GM12864 (cell line): ENCODE data around the gene GOLGA6C.
"Not testable (repeated sequence)": the region's sequence is repeated elsewhere in the genome, so short reads cannot be mapped to it uniquely, and the experiment has no call there.

ENCODE experiments used
- DNase-seq: peaks from one replicate; pipeline ENCODE4 v3.0.0-alpha.2; 2011; ENCODE audit warnings: low read depth
- H3K4me3 ChIP-seq: 2 replicates; pipeline ENCODE4 v1.5.1; 2011; ENCODE audit warnings: mild to moderate bottlenecking, low read depth, low read length, control low read depth
- TF ChIP-seq, protein P1 (sequence below): IDR thresholded peaks from 2 replicates; pipeline ENCODE4 v1.5.1; 2011; ENCODE audit warnings: low read depth, mild to moderate bottlenecking, moderate library complexity, low read length, control low read depth, inconsistent platforms; ENCODE audit errors: missing control alignments

Gene GOLGA6C

DNA sequence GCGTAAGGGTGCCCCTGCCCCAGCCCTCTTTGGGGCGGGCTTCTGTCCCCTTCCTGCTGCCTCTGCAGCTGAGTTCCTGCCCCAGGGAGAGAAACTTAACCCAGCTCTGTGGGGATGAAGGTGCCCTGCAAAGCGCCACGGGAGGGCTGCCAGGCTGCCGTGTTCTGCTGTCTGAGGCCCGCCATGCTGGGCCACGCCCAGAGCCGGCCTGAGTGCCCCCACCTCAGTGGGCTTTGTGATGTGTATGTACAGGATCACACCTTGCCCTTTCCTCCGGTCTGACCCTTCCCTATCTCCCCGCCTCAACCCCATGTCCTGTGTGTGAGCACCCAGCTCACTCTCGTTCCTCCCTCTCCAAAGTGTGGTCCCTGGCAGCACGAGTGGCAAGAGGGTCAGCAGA is 33.9 kb upstream of the GOLGA6C start:
- H3K4me3 ChIP-seq: no peak overlapping the region
- DNase-seq: no peak
- TF ChIP-seq, protein P1, sequence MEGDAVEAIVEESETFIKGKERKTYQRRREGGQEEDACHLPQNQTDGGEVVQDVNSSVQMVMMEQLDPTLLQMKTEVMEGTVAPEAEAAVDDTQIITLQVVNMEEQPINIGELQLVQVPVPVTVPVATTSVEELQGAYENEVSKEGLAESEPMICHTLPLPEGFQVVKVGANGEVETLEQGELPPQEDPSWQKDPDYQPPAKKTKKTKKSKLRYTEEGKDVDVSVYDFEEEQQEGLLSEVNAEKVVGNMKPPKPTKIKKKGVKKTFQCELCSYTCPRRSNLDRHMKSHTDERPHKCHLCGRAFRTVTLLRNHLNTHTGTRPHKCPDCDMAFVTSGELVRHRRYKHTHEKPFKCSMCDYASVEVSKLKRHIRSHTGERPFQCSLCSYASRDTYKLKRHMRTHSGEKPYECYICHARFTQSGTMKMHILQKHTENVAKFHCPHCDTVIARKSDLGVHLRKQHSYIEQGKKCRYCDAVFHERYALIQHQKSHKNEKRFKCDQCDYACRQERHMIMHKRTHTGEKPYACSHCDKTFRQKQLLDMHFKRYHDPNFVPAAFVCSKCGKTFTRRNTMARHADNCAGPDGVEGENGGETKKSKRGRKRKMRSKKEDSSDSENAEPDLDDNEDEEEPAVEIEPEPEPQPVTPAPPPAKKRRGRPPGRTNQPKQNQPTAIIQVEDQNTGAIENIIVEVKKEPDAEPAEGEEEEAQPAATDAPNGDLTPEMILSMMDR: no peak

DNA sequence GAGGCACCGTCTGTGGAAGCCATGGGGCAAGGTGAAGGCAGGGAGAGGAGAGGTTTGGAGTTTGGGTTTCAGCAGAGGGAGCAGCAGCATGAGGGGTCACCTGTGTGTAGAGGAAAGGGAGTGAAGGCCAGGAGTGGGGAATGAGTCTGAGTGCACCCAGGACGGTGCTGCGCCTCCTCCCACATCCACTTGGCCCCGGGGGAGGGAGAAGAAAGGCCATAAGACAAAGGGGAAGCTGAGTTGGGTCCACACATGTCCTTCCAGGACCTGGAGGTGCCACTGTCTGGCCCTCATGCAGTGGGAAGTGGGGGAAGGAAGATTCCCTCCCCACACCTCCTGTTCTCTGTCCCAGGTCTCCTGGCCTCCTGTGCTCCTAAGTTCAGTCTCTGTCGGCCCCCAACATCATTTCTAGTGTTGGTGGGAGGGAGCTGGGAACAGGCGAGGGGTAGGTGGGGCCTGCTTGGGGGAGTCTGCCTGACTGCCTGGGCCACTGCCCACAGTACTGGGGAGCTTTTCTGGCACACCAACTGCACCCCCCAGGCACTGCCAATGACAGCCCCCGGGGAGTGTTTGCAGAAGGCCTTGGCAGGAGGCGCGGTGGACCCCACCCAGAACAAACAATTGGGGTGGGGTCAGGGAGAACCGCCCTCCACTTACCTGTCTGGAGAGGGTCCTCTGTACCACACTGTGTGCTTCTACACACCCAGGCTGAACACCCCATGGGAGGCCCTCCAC is 32.9 kb upstream of the GOLGA6C start:
- DNase-seq, H3K4me3 ChIP-seq: not testable (repeated sequence)

DNA sequence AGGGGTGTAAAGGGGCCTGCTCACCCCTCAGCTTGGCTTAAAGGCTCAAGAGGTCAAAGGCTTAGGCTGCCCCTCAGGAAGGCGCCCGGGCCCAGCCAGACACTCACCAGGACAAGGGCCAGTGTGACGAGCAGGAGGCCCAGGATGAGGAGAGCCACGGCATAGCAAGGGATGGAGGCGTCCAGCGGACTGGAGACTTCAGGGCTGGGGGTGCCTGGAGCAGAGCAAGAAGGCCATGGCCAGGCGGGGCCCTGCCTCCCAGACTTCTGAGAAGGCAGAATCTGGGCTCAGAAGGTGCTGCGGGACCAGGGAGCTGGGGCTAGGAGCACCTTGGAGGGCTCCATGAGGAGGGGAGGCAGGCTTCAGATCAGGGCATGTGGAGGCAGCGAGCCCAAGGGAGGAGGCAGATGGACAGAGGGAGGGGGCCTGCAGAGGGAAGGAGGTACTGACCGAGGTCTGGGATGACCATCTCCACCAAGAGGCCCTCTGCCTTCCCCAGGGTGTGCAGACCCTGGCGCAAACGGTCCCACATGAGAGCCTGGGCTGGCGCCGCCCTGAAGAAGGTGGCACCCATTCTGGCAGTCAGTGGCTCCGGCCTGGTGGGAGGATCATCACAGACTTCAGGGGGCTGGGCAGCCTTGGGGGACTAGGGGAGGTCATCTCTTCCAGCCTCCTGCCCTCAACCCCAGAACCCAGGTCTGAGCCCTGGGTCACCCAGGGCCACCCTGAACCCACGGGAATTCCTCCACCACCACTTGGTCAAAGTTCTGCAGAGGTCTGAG is 32.0 kb upstream of the GOLGA6C start:
- no peak for DNase-seq
- TF ChIP-seq, protein P1: no peak
- H3K4me3 ChIP-seq: no peak overlapping the region

DNA sequence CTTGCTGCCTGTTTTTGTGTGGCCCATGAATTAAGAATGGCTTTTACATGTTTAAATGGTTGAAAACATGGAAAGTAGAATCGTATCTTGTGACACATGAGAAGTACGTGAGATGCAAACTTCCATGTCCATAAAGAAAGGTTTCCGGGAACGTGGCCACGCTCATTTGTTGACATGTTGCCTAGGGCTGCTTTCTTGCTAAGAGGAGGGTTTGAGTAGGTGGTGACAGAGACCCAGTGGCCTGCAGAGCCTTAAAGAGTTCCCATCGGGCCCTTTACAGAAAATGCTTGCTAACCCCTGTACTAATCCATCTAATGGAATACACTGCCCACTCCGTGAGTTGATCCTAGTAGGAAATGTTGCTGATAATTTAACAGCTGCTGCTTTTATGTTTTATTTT is 31.0 kb upstream of the GOLGA6C start:
- not testable (repeated sequence) for H3K4me3 ChIP-seq, DNase-seq

DNA sequence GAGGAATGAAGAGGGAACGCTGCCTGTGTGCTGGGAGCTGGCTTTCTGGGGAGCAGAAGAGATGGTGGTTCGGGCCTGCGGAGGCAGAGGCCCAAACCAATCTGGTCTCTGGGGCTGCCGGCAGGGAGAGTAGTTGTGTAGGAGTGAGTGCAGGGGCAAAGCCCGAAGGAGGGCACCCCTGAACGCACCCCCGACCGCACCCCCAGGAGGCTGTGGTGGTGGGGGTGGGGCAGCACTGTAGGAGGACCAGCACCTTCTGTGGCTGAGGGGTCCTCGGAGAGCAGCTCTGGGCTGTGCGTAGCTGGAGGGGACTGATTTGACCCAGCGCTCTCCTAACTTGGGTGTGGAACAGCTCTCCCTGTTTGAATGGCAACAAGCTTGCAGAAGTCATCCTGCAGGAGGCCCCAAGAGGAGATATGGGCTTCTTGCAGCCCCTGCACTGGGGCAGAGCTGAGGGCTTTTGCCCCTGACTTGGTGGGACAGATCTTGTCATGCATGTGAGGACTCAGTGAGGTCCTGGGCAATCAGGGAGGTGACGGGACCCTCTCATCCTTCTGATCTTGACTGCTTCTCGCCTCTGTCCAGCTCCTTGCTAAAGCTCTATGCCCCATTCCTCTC is 30.4 kb upstream of the GOLGA6C start:
- H3K4me3 ChIP-seq: no peak overlapping the region
- TF ChIP-seq, protein P1: no peak
- no peak for DNase-seq

DNA sequence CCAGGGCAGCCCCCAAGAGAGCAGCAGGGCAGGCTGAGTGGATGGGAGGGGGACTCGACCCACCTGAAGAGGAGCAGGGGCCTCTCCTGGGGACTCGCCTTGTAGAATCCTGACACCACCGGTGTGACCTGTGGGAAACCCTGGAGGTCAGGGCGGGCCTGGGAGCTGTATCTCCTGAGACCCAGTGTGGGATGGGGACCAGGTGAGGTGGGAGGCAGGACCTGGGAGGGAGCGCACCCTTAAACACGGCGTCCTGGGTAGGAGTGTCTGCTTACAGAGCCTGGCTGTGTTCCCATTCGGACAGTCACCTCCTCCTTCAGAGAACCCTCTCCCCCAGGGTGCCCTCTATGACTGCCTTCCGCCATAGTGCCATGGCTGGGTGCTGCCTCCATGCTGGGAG is 29.3 kb upstream of the GOLGA6C start:
- H3K4me3 ChIP-seq: no peak overlapping the region
- no peak for DNase-seq
- TF ChIP-seq, protein P1: no peak

DNA sequence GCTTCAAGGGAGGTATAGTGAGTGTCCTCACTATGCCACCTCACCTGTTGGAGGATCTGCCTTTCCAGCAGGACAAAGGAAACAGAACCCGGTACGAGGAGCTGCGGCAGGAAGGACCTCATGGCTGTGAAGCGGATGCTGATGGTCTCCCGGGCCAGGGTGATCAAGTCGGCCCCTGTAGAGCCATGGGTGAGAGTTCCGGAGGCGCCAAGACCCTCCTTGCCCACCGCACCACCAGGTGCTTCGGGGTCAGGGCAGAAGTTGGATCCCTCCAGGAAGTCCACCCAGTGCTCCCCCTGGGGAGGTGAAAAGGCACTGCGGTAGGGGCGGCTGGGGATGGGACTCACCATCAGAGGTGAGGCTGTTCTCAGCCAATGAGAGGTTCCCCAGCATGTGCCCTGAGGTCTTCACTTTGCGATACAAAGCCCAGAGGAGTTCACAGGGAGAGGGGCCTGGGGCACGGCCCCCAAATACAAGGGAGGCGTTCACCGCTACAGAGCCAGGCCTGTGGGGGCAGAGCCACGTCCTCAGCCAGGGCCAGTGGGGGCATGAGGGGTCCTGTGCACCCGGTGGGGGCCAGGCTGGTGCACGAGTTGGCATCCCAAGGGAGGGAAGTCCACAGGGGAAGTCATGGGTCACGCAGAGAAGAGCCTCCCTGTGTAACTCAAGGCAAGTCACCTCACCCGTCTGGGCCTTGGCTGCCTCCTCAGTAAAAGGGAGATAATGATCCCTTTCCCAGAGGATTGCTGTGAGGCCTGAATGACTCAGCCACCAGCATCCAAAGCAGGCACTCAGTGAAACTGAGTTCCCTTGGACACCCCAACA is 28.7 kb upstream of the GOLGA6C start:
- no peak for DNase-seq
- no peak overlapping the region for H3K4me3 ChIP-seq
- TF ChIP-seq, protein P1: no peak
